Measurements from ENCODE around the gene HPCAL1. TPM values are rescaled to one million over a fixed set of nuclear protein-coding genes. Genes with fewer than 3 reads are reported as not detected.

HPCAL1 gene
- total and polyA plus RNA-seq, 2 experiments from 2014 or later, result 8.3 to 25.4 TPM

GRCh38 chr2:10414591-10414990 lies 111.9 kb downstream of the HPCAL1 start:
- no peaks in the 10 kb centered on the region for H3K9me2 ChIP-seq (ENCODE audit: insufficient read depth)
- no peaks in the 10 kb centered on the region for H3K36me3 ChIP-seq (ENCODE audit: insufficient read depth)
- DNase-seq (ENCODE audit: low spot score), result no peak
- no peak overlapping the region for H3K4me3 ChIP-seq
- ATAC-seq, result no peak
- H3K79me2 ChIP-seq (replicated peaks; ENCODE audit: insufficient read depth), result no peaks in the 10 kb centered on the region
- Mint-ChIP-seq H3K4me1 (peaks cover 2% of the 10 kb centered on the region; the same call in 2 of the 3 replicates), H3K27me3 (ENCODE audit: insufficient read depth, low read depth, poor library complexity) (peaks cover 9% of the 10 kb centered on the region), H3K36me3 (ENCODE audit: low read depth) (no peaks in the 10 kb centered on the region), H3K4me3 (no peak overlapping the region), H3K9me3 (no peaks in the 10 kb centered on the region; the same call in 2 of the 3 replicates), H3K27ac (no peak overlapping the region)
- H3K4me1 ChIP-seq (ENCODE audit: insufficient read depth), result no peaks in the 10 kb centered on the region
- no peak overlapping the region for H3K4me2 ChIP-seq
- H3F3A ChIP-seq (replicated peaks; ENCODE audit: low read depth), result no peaks in the 10 kb centered on the region
- no peak overlapping the region for H3K27ac ChIP-seq (ENCODE audit: low read depth)
- H4K20me1 ChIP-seq (replicated peaks; ENCODE audit: insufficient read depth), result no peaks in the 10 kb centered on the region
- no peaks in the 10 kb centered on the region for H3K27me3 ChIP-seq (ENCODE audit: insufficient read depth)
- TF ChIP-seq REST (IDR thresholded peaks at IDR 0.05; ENCODE audit: unreplicated experiment), result no peak
- no peak for TF ChIP-seq POLR2AphosphoS5 (IDR thresholded peaks at IDR 0.05; ENCODE audit: low read depth)
- no peak for TF ChIP-seq NANOG (IDR thresholded peaks at IDR 0.05; ENCODE audit: borderline replicate concordance)
- TF ChIP-seq ZNF114 (CRISPR knock-in tag; IDR thresholded peaks at IDR 0.05), result no peak
- no peak for TF ChIP-seq EZH2 (IDR thresholded peaks at IDR 0.05; ENCODE audit: low read depth, unreplicated experiment)
- TF ChIP-seq ZNF462 (CRISPR knock-in tag; IDR thresholded peaks at IDR 0.05), result no peak
- TF ChIP-seq CREB1 (CRISPR knock-in tag; IDR thresholded peaks at IDR 0.05; ENCODE audit: low read depth), result no peak
- no peak for TF ChIP-seq EZH2phosphoT487 (IDR thresholded peaks at IDR 0.05; ENCODE audit: unreplicated experiment)
- TF ChIP-seq STAT1 (IDR thresholded peaks at IDR 0.05; ENCODE audit: unreplicated experiment), result no peak
- no peak overlapping the region for H2AFZ ChIP-seq

All from GM23338 (cell line).